Fibroblast of lung (primary cell): ENCODE data around the gene POLR2C. TPM values are rescaled to one million over a fixed set of nuclear protein-coding genes. Genes with fewer than 3 reads are reported as not detected.
A peak's percentile ranks its signal among the peaks of the same experiment; 100 is the strongest.
"Not testable (repeated sequence)": the region's sequence is repeated elsewhere in the genome, so short reads cannot be mapped to it uniquely, and the experiment has no call there.

Experiments used
- DNase-seq, 2 donors: peaks; one replicate each; pipeline versions ENCODE4 v3.0.0 to v3.0.0-alpha.2; 2010; ENCODE audit warnings: low read depth in 2 of 2
- H2AFZ ChIP-seq: 2 replicates; pipeline ENCODE4 v1.5.1; 2012; ENCODE audit warnings: low read length, control low read depth, inconsistent platforms
- H3K27ac ChIP-seq: 2 replicates; pipeline ENCODE4 v1.5.1; 2011; ENCODE audit warnings: low read length, control low read depth; ENCODE audit not compliant: insufficient read depth
- H3K27me3 ChIP-seq: 2 replicates; pipeline ENCODE4 v1.5.1; 2011; ENCODE audit warnings: mild to moderate bottlenecking, low read length; ENCODE audit not compliant: control insufficient read depth, insufficient read depth
- H3K36me3 ChIP-seq: 2 replicates; pipeline ENCODE4 v1.5.1; 2011; ENCODE audit warnings: low read length; ENCODE audit not compliant: control insufficient read depth, insufficient read depth
- H3K4me1 ChIP-seq: 2 replicates; pipeline ENCODE4 v1.5.1; 2011; ENCODE audit warnings: low read length; ENCODE audit not compliant: control insufficient read depth, insufficient read depth; ENCODE audit errors: extremely low read depth
- H3K4me2 ChIP-seq: 2 replicates; pipeline ENCODE4 v1.5.1; 2011; ENCODE audit warnings: low read length, control low read depth; ENCODE audit not compliant: insufficient read depth; ENCODE audit errors: extremely low read depth
- H3K4me3 ChIP-seq, 4 experiments: fragments of 200-600 bp in 1 of 4; sonication (generic) in 1 of 4; replicated peaks in 1 of 4; 2 replicates each; pipeline ENCODE4 v1.5.1; 2011 to 2016; ENCODE audit warnings: low read length in 4 of 4, low read depth in 3 of 4, mild to moderate bottlenecking in 3 of 4, control low read depth in 2 of 4, inconsistent platforms in 1 of 4, mixed read lengths in 1 of 4; ENCODE audit not compliant: insufficient read depth in 1 of 4; ENCODE audit errors: control extremely low read depth in 1 of 4
- H3K79me2 ChIP-seq: 2 replicates; pipeline ENCODE4 v1.5.1; 2012; ENCODE audit warnings: mild to moderate bottlenecking, low read length, inconsistent platforms; ENCODE audit not compliant: control insufficient read depth, insufficient read depth
- H3K9ac ChIP-seq: 2 replicates; pipeline ENCODE4 v1.5.1; 2011; ENCODE audit warnings: mild to moderate bottlenecking, low read length, control low read depth; ENCODE audit not compliant: insufficient read depth
- H3K9me3 ChIP-seq: 2 replicates; pipeline ENCODE4 v1.5.1; 2012; ENCODE audit warnings: low read depth, low read length; ENCODE audit not compliant: control insufficient read depth, insufficient read depth
- H4K20me1 ChIP-seq: 2 replicates; pipeline ENCODE4 v1.5.1; 2011; ENCODE audit warnings: low read length; ENCODE audit not compliant: control insufficient read depth, insufficient read depth; ENCODE audit errors: extremely low read depth
- EZH2 ChIP-seq: IDR thresholded peaks from 2 replicates; pipeline ENCODE4 v1.5.1; 2012; ENCODE audit warnings: low read length, control low read depth, mild to moderate bottlenecking; ENCODE audit errors: missing control alignments
- polyA plus RNA-seq, 2 donors: library from polyadenylated mRNA; depleted of rRNA in 1 of 2; stranded (reverse) in 1 of 2; unstranded in 1 of 2; fragments of >200 nt; gene quantifications; 2 replicates each; pipeline ENCODE4 v1.2.1, GENCODE V29; 2011 to 2012; ENCODE audit warnings: missing spikeins in 1 of 2
- total RNA-seq: library from RNA; depleted of rRNA; stranded (reverse); fragments of >200 nt; gene quantifications from 2 replicates; pipeline ENCODE4 v1.2.1, GENCODE V29; 2014
- TF ChIP-seq, protein P1 (sequence below), 2 donors: IDR thresholded peaks in 1 of 2; conservative IDR thresholded peaks in 1 of 2; 1 replicate in 1 of 2; 2 replicates in 1 of 2; pipeline ENCODE4 v1.5.1; 2011 to 2012; ENCODE audit warnings: low read length in 2 of 2, control low read depth in 1 of 2, inconsistent platforms in 1 of 2, low read depth in 1 of 2, mild to moderate bottlenecking in 1 of 2

POLR2C gene
- total and polyA plus RNA-seq, 2 donors (not counting 1 experiment from before 2014, with no cell fraction given), result 84.0 to 106 TPM

- no peaks in the 10 kb centered on the region for H3K4me1 ChIP-seq
- DNase-seq, result no peak
- no peaks in the 10 kb centered on the region for H3K27me3 ChIP-seq
- H3K27ac ChIP-seq, result no peak overlapping the region
- no peak overlapping the region for H3K9ac ChIP-seq
- H2AFZ ChIP-seq, result no peak overlapping the region
- no peak overlapping the region for H3K4me2 ChIP-seq
- peaks cover 8% of the 10 kb centered on the region for H3K36me3 ChIP-seq
- H3K79me2 ChIP-seq, result no peaks in the 10 kb centered on the region
- no peaks in the 10 kb centered on the region for H3K9me3 ChIP-seq
- TF ChIP-seq EZH2, result no peak
- TF ChIP-seq, protein P1, sequence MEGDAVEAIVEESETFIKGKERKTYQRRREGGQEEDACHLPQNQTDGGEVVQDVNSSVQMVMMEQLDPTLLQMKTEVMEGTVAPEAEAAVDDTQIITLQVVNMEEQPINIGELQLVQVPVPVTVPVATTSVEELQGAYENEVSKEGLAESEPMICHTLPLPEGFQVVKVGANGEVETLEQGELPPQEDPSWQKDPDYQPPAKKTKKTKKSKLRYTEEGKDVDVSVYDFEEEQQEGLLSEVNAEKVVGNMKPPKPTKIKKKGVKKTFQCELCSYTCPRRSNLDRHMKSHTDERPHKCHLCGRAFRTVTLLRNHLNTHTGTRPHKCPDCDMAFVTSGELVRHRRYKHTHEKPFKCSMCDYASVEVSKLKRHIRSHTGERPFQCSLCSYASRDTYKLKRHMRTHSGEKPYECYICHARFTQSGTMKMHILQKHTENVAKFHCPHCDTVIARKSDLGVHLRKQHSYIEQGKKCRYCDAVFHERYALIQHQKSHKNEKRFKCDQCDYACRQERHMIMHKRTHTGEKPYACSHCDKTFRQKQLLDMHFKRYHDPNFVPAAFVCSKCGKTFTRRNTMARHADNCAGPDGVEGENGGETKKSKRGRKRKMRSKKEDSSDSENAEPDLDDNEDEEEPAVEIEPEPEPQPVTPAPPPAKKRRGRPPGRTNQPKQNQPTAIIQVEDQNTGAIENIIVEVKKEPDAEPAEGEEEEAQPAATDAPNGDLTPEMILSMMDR (conservative IDR thresholded peaks at IDR 0.05 in 1 of 2, IDR thresholded peaks at IDR 0.05 in 1 of 2; ENCODE audit: low read depth in 1 of 2, low read length in 2 of 2), result no peak
- no peak overlapping the region for H3K4me3 ChIP-seq
- no peaks in the 10 kb centered on the region for H4K20me1 ChIP-seq
Measured at GRCh38 chr16:57435838-57436237, 26.6 kb upstream of the POLR2C start.

DNA sequence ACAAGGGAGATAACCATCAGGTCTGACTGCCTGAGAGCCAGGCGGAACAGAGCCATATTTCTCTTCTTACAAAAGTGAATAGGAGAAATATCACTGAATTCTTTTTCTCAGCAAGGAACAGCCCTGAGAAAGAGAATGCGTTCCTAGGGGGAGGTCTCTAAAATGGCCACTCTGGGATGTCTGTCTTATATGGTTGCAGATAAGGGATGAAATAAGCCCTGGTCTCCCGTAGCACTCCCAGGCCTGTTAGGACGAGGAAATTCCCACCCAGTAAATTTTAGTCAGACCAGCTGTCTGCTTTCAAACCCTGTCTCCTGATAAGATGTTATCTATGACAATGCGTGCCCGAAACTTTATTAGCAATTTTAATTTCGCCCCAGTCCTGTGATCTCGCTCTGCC lies 22.5 kb upstream of the POLR2C start:
- not testable (repeated sequence) for H3K9ac ChIP-seq, H2AFZ ChIP-seq, H3K27ac ChIP-seq, H3K9me3 ChIP-seq, H3K4me3 ChIP-seq, H3K4me2 ChIP-seq, DNase-seq, H3K27me3 ChIP-seq, H3K36me3 ChIP-seq, H3K4me1 ChIP-seq, H4K20me1 ChIP-seq
- peaks cover 23% of the 10 kb centered on the region for H3K79me2 ChIP-seq

- not testable (repeated sequence) for H3K27ac ChIP-seq, H3K4me1 ChIP-seq, H3K4me3 ChIP-seq, H4K20me1 ChIP-seq, H3K9ac ChIP-seq, H3K27me3 ChIP-seq, DNase-seq, H2AFZ ChIP-seq, H3K4me2 ChIP-seq, H3K36me3 ChIP-seq, H3K9me3 ChIP-seq
- H3K79me2 ChIP-seq, result peaks cover 29% of the 10 kb centered on the region
Measured at GRCh38 chr16:57440551-57440950, 21.9 kb upstream of the POLR2C start.

GRCh38 chr16:57444711-57445110 lies 17.8 kb upstream of the POLR2C start:
- Histone ChIP-seq H3K79me2 (peaks cover 49% of the 10 kb centered on the region), H3K9ac (no peak overlapping the region), H3K36me3 (no peaks in the 10 kb centered on the region), H4K20me1 (no peaks in the 10 kb centered on the region), H3K4me2 (no peak overlapping the region), H3K27me3 (no peaks in the 10 kb centered on the region), H3K9me3 (no peaks in the 10 kb centered on the region), H3K27ac (no peak overlapping the region), H3K4me3 (no peak overlapping the region), H2AFZ (no peak overlapping the region), H3K4me1 (no peaks in the 10 kb centered on the region)
- TF ChIP-seq, protein P1 (conservative IDR thresholded peaks at IDR 0.05 in 1 of 2, IDR thresholded peaks at IDR 0.05 in 1 of 2; ENCODE audit: low read depth in 1 of 2, low read length in 2 of 2), result no peak
- no peak for TF ChIP-seq EZH2
- DNase-seq, result peak; percentile 5 to 23
